ENCODE measurements around the gene LIPK.
"Not testable (repeated sequence)": the region's sequence is repeated elsewhere in the genome, so short reads cannot be mapped to it uniquely, and the experiment has no call there.

LIPK gene, protein sequence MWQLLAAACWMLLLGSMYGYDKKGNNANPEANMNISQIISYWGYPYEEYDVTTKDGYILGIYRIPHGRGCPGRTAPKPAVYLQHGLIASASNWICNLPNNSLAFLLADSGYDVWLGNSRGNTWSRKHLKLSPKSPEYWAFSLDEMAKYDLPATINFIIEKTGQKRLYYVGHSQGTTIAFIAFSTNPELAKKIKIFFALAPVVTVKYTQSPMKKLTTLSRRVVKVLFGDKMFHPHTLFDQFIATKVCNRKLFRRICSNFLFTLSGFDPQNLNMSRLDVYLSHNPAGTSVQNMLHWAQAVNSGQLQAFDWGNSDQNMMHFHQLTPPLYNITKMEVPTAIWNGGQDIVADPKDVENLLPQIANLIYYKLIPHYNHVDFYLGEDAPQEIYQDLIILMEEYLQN

DNA sequence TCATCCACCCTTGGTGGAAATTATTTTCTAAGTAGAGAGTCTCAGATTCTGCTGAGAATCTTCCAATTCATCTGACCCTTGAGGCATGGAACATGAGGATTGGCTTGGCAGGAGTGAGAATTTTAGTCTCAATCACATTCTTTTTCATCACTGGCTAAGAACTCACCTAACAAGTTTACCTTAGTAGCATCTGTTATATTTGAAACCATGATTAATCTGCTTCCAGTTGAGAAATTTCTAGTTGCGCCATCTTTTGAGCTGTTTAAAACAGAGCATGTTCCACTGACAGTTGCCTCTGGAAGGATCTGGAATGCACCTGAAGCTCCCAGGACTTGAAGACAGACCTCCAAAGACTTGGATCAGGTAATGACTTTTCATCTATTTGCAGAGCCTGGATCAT, at the start of gene LIPK:
Gene LIPK, plus strand, starts transcription at position 292 of the 400 bp plus-strand sequence. CDS start 18,295 bp downstream, outside the sequence.
- no peak for DNase-seq (ENCODE audit: low read depth in 2 of 2, low spot score in 1 of 2)

DNA sequence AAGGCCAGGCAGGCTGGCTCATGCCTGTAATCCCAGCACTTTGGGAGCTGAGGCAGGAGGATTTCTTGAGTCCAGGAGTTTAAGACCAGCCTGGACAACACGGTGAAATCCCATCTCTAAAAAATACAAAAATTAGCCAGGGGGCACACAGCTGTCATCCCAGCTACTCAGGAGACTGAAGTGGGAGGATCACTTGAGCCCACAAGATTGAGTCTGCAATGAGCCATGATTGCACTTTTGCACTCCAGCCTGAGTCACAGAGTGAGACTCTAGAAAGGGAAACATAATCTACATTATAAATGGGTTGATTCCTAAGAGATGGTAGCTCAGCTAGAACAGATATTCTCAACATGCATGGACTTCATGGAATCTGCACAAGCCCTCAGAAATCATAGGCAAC, 48.1 kb upstream of the LIPK start:
- no peak for DNase-seq (ENCODE audit: low read depth in 2 of 2, low spot score in 1 of 2)

DNA sequence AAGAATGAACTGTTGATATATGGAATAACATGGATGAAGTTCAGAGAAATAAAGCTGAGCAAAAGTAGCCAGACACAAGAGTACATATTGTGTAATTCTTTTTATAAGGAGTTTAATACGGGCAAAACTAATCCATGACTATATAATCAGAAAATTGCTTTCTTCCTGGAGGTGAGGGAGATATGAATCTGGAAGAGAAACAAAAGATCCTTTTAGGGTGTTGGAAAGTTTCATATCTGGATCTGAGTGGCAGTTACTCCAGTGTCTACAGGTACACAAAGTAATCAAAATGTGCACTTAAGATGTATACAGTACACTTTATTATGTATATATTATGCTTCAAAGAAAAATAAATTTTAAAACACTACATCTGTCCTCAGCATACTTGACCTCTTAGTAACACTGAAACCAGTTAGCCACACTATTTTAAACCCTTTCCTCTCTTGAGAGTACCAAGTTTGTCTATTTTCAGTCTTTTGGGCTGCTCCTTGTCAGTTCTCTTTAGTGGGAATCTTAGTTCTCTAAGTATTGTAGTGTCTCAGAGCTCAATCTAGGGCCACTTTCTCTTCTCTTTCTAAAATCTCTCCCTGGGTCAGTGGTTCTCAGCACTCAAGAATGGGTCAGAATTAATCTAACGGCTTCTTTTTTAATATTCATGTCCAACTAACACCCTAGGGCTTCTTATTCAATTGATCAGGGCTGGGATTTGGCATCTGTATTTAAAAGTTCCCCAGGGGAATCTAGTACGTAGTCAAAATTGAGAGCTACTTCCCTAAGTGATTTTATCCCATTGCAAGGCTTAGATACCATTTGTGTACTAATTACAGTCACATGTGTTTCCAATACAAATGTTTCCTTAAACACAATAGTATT, 46.1 kb upstream of the LIPK start:
- DNase-seq (ENCODE audit: low read depth in 2 of 2, low spot score in 1 of 2), result no peak

DNA sequence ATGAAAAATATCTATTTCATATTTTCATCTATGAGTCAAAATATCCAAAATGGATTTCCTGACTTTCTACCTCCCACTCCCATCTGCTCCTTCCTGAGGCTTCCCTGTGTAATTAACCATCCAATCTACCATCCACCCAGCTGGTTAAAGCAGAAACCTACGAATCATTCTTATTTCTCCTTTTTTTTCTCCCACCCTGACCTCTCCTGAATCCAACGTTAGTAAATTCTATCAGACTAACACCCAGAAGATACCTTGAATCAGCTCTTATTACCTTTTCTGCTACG, 45.5 kb upstream of the LIPK start:
- DNase-seq (ENCODE audit: low read depth in 2 of 2, low spot score in 1 of 2), result no peak

DNA sequence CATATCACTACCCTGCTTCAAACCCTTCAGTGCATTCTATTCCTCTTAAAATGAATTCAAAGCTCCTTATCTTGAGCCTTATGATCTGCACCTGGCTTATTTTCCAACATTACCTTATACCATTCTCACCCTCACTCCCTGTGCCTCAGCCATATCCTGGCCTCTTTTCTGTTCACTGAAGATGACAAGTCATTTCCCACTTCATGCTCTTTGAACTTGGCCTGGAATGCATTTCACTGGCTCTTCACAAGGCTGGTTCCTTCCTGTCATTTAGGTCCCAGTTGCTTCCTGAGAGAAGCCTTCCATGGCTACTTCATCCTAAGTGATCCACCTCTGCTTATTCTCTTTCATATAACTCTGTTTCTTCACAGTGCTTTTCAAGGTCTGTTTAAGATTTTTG, 45.0 kb upstream of the LIPK start:
- DNase-seq (ENCODE audit: low read depth in 2 of 2, low spot score in 1 of 2), result no peak

DNA sequence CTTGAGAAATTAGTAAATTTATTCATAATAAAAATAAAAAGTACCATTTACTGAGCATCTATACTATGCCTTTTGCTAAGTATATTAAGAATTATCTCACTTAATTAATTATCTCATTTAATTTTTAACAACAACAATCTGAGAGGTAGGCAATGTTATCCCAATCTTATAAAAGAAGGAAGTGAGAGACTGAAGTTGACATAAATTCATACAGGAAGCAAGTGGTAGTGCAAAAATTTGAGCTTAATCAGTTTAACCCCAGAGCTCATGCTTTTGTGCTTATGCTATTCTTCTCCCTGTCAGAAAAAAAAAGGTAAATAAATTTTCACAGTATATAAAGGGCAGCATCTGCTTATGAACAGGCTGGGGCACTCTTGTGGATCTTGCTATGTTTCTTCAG, 44.5 kb upstream of the LIPK start:
- no peak for DNase-seq (ENCODE audit: low read depth in 2 of 2, low spot score in 1 of 2)

DNA sequence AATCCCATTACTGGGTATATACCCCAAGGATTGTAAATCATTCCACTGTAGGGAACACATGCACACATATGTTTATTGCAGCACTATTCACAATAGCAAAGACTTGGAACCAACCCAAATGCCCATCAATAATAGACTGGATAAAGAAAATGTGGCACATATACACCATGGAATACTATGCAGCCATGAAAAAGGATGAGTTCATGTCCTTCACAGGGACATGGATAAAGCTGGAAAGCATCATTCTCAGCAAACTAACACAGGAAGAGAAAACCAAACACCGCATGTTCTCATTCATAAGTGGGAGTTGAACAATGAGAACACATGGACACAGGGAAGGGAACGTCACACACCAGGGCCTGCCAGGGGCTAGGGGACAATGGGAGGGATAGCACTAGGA, 42.9 kb upstream of the LIPK start:
- not testable (repeated sequence) for DNase-seq (ENCODE audit: low read depth in 2 of 2, low spot score in 1 of 2)

DNA sequence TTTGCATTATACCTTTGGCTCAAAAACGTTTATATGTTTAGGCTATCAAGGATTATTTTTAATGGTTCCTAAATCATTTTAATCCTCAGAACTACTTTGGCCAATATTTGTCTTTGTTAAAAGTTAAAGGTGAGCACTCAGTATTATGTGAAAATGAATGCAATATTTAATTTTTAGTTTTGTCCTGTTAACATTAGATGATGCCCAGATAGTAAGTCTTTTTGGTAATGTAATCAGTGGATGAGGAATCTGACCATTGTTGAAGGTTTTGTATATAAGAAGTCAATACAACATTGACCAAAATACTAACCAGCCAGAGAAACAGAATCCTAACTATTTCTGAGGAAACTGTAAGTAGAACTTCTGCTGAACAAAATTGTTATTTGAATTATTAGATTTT, 41.9 kb upstream of the LIPK start, which contains the start of gene LIPF:
Gene LIPF, plus strand, starts transcription at position 301 of the 400 bp plus-strand sequence. CDS start 2,856 bp downstream, outside the sequence.
- DNase-seq (ENCODE audit: low read depth in 2 of 2, low spot score in 1 of 2), result no peak

DNA sequence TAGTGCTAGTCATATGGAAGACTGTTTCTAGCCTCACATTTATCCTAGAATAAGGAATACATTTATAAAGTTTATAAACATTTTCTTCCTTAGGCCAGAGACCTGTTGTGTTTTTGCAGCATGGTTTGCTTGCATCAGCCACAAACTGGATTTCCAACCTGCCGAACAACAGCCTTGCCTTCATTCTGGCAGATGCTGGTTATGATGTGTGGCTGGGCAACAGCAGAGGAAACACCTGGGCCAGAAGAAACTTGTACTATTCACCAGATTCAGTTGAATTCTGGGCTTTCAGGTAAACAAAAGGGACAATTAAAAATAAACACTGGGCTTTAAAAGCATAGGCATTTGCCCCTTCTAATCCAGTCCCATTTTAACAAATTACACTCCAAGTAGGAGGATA, 37.6 kb upstream of the LIPK start:
- DNase-seq (ENCODE audit: low read depth in 2 of 2, low spot score in 1 of 2), result no peak

DNA sequence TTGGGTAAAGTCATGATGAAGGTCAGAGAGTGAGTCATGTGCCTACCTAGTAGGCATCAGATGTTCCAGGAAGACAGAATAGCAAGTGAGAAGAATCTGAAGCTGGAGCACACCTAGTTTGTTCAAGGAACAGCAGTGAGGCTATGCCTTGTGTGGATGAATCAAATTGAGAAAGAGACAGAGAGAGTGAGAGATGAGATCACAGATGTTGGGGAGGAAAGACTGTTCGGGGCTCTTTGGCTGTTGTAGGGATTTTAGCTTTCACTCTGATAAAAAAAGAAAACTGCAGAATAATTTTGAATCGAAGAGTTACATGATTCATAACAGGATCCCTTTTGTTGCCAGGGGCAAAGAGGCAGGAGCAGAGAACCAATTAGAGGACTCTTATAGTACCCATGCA, 35.6 kb upstream of the LIPK start:
- no peak for DNase-seq (ENCODE audit: low read depth in 2 of 2, low spot score in 1 of 2)

DNA sequence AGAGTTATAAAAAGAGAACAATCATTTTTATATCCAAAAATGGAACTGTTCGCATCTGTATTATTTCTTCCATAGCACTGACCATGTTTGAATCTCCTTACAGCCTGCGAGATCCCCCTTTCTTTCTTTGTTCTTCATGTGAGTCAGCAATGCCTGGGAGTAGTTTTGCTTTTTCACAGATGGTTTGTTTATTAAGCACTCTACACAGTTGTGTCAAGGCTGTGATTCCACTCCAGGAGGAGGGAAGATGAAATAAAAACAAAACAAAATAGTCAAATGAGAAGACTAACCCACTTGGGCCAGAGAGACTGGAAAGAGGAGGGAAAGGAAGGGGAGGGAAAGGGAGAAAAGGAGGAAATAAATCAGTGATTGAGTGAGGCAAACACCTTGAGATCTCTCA, 34.0 kb upstream of the LIPK start:
- no peak for DNase-seq (ENCODE audit: low read depth in 2 of 2, low spot score in 1 of 2)

DNA sequence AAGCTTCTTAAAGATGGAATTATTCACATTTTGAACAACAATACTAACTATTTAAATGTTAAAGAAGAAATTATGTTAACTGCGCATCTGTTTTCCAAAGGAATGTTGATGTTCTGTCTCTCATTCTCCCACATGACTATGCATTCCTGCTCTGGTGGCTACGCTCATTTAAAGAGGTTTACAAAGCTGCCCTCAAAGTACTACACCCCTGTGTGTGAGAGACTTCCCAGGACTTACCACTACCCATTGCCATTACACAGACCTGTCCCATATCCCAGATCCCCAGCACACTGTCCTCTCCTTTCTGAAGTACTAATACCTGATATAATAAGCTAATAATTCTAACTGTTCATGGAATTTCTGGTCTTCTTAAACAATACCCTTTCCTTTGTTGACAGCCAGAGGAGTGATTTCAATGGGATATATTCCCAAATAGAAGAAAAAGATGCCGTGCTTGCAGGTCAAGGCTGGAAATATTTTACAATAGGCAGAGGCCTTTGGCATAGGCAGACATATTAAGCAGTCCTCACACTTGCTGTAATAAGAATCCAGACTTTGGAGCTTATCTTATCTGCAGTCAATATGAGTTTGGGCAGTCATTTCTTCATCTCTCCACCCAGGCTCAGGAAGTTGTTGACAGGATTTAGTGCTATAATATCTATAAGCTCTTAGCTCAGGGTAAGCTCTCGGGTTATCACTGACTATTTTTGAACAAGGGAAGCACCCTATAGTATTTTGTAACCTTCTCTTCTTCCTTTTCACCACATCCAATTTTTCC, 29.6 kb upstream of the LIPK start:
- DNase-seq (ENCODE audit: low read depth in 2 of 2, low spot score in 1 of 2), result no peak

DNA sequence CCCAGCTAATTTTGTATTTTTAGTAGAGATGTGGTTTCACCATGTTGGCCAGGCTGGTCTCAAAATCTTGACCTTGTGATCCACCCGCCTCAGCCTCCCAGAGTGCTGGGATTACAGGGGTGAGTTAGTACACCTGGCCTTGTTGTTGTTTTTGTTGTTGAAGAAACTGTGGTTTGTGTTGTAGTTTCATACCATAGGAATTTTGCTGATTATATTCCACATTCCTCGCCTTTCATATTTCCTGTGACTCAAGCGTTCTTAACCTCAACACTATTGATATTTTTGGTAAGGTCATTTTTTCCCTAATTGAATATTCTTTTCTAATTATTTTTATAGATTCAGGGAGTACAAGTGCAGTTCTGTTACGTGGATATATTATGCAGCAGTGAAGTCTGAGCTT, 25.1 kb upstream of the LIPK start:
- DNase-seq (ENCODE audit: low read depth in 2 of 2, low spot score in 1 of 2), result no peak

DNA sequence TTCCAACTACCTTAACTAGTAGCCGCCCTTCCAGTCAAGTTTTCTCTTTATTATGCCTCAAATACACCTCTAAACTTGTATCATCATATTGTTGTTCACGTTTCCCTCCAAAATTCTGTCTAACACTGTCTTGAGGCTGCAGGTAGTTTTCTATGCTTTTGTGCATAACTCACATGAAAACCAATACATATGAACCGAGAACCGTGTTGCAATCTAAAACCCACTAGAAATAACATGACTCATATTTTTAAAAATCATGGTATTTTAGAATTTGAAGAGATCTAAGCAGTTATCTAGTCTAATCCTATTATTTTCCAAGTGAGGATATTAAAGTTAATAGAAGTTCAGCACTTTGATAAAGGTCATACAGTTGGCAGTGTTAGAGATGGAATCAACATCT, 23.6 kb upstream of the LIPK start:
- no peak for DNase-seq (ENCODE audit: low read depth in 2 of 2, low spot score in 1 of 2)

DNA sequence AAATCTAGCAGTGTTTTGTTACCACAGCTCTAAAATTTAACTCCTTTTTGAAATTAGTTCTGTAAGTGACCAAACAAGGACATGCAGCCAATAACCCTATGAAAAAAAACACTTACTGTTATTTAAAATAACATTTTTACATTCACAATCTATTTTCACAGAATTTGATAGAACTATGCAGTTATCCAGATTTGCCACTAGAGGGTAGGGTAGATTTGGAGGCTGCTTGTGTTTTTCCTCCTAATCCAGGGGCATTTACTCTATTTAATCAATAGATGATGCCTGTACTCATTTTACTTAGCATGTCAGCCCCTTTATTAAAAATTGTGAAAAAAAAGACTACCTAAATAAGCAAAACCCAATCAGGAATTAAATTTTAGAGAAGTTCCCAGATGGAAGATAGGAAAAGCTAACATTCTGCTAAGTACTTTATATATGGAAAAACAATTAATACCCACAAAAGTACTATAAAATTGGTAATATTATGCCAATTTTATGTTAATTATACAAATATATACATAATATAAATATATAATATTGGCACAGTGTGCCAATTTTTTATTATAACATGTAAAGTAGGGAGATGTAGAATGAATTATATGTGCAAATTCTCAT, 18.1 kb upstream of the LIPK start:
- no peak for DNase-seq (ENCODE audit: low read depth in 2 of 2, low spot score in 1 of 2)

DNA sequence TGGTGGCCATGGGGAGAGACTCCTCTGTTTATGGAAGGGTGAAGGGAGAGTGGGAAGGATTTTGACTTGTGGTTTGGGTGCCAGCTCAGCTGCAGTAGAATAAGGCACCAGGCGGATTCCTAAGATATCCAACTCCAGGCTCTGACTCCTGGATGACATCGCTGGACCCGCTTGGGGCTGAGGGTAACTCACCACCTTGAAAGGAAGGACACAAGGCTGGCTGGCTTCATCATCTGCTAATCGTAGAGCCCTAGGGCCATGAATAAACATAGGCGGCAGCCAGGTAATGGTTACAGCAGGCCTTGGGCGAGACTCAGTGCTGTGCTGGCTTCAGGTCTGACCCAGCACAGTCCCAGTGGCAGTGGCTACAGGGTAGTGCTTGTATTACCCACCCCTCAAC, 16.7 kb upstream of the LIPK start:
- DNase-seq (ENCODE audit: low read depth in 2 of 2, low spot score in 1 of 2), result no peak

DNA sequence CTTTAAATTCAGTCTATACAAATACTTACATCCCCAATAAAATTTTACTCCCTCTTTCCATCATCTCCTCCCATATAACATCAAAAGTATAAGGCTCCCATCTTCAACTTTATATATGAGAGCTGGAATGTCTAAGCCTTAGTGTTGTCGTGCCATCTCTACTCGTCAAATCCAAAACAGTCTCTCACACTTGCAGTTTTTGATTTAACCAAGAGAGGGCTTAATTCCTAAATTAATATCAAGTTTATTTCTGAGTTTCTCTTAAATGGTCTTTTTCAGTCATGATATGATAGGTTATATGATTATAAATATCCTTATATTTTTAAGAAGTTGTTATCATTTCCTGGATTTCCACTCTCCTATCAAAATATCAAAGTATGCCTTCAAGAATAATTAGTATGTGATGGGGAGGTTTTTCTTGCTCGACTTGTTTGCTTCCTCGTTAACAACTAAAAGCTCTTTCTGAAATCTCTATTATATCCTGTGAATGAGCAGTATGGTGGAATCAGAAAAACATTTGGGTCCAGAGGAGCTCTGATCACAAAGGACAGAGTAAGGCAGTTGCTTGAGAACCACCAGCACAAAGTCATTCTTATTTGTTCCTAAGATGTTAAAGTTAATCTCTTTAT, 12.5 kb upstream of the LIPK start:
- no peak for DNase-seq (ENCODE audit: low read depth in 2 of 2, low spot score in 1 of 2)

DNA sequence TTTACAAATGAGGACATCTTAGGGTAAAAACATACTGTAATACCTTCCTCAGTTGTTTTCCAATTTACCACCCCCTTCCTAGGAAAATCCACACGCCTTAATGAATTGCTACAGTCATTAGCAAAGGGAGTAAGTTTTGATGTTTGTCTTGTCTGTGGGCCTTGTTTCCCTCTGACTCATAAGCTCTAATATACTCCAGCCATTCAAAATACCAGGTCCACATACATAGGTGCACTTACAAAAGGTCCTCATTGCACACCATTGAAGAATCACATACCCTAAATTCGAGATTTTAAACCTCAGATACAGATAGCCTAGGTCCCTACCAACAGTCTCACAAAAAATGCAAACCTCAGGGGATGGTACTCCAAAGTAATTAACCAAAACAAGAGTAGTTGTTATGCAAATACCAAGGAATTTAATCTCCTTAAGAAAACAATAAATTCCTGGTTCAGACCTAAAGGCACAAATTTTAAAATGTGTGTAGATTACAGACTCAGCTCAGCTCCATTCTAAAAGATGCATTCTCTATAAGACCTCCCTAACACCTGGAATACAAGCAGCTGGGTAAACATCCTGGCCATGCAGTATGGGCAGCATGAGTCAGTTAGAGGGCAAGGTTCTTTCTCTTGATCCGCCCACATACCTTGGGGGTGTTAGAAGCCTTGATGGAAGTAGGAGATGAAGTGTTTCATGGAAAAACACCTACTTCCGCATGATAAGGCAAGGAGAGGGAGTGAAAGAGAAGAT, 3.0 kb upstream of the LIPK start:
- no peak for DNase-seq (ENCODE audit: low read depth in 2 of 2, low spot score in 1 of 2)

DNA sequence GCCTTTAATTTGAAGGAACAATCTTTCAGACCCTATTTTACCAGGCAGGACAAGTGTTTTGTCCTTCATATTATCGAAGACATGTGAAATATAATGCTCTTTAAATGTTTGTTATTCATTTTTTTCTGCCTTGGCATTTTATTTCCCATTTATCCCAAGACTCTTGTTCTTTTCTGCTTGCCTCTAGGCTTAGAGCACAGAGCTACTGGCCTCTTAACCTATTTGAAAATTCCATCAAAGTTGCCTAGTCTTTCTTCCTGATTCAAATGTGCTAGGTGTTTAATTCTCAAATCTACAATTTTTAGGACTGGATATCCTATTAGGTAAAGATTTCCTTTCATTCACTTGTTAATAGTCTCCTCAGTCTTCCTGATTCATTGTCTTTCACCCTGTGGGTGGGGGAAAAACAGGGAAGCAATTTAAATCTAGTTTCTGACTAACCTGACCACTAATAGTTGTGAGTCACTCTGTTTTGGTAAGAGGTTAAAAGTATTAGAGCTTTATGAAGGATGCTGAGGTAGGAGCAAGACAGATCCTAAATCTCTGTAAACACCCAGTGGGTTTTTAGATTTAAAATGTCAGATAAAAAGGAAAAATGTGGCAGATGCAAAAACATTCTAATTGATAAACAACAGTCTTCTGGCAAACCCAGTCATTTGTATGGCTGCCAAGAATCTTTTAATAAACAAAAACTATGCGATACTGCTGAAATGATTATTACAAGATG, 1.5 kb downstream of the LIPK start:
- no peak for DNase-seq (ENCODE audit: low read depth in 2 of 2, low spot score in 1 of 2)
